ENCODE results near the gene RAB6B. TPM values are rescaled to one million over a fixed set of nuclear protein-coding genes. Genes with fewer than 3 reads are reported as not detected.

RAB6B gene
- total and polyA plus RNA-seq, 2 donors (not counting 1 experiment from before 2014, with no cell fraction given): 0.83 to 1.5 TPM

DNA sequence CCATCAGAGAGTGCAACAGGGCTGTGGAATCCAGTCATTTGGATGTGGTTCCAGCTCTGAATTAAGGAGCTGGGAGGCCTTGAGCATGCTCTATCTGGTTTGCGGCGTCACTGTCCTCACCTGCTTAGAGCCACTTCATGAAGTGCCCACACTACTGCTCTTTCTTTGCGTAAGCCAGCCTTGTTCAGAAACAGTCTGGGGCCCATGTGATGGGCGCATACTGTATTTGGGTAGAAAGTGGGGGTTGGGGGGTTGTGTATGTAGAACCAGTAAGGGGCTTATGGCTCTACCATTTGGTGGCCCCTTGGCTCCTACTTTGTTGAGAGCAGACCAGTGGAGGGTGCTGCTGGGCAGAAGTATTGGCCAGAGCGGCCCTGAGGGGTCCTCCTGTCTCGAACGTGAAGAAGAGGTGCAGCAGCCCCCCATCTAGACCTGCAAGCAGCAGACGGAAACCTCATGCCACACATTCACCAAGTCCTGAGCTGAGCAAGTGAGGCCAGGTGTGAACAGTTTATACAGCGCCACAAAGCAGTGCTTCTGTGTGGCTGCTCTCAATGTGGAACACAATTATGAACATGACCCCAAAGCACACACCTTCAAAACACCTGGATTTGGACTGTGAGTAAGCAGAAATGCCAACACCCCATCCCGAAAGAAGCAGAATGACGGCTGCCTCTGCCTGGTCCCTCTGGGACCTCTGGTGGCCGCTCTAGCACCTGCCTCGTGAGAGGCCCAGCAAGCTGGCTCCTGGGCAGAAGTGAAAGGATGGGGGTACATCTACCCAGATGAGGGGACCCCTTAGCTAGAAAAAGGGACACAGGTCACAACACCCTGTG, 63.5 kb downstream of the RAB6B start:
- TF ChIP-seq EZH2 (IDR thresholded peaks at IDR 0.05; ENCODE audit: low read length, missing control alignments): no peak
- TF ChIP-seq, protein P1, sequence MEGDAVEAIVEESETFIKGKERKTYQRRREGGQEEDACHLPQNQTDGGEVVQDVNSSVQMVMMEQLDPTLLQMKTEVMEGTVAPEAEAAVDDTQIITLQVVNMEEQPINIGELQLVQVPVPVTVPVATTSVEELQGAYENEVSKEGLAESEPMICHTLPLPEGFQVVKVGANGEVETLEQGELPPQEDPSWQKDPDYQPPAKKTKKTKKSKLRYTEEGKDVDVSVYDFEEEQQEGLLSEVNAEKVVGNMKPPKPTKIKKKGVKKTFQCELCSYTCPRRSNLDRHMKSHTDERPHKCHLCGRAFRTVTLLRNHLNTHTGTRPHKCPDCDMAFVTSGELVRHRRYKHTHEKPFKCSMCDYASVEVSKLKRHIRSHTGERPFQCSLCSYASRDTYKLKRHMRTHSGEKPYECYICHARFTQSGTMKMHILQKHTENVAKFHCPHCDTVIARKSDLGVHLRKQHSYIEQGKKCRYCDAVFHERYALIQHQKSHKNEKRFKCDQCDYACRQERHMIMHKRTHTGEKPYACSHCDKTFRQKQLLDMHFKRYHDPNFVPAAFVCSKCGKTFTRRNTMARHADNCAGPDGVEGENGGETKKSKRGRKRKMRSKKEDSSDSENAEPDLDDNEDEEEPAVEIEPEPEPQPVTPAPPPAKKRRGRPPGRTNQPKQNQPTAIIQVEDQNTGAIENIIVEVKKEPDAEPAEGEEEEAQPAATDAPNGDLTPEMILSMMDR (conservative IDR thresholded peaks at IDR 0.05 in 1 of 2, IDR thresholded peaks at IDR 0.05 in 1 of 2; ENCODE audit: low read depth in 1 of 2, low read length in 2 of 2): no peak
- H3K4me1 ChIP-seq (ENCODE audit: control insufficient read depth, extremely low read depth, insufficient read depth, low read length): no peaks in the 10 kb centered on the region
- no peaks in the 10 kb centered on the region for H4K20me1 ChIP-seq (ENCODE audit: control insufficient read depth, extremely low read depth, insufficient read depth, low read length)
- no peak overlapping the region for H2AFZ ChIP-seq (ENCODE audit: low read length)
- H3K27me3 ChIP-seq (ENCODE audit: control insufficient read depth, insufficient read depth, low read length): no peaks in the 10 kb centered on the region
- H3K4me2 ChIP-seq (ENCODE audit: extremely low read depth, insufficient read depth, low read length): no peak overlapping the region
- no peaks in the 10 kb centered on the region for H3K79me2 ChIP-seq (ENCODE audit: control insufficient read depth, insufficient read depth, low read length)
- no peaks in the 10 kb centered on the region for H3K36me3 ChIP-seq (ENCODE audit: control insufficient read depth, insufficient read depth, low read length)
- H3K4me3 ChIP-seq (replicated peaks in 1 of 4; ENCODE audit: control extremely low read depth in 1 of 4, insufficient read depth in 1 of 4, low read depth in 3 of 4, low read length in 4 of 4): no peak overlapping the region
- no peaks in the 10 kb centered on the region for H3K9me3 ChIP-seq (ENCODE audit: control insufficient read depth, insufficient read depth, low read depth, low read length)
- no peak overlapping the region for H3K27ac ChIP-seq (ENCODE audit: insufficient read depth, low read length)
- no peak for DNase-seq (ENCODE audit: low read depth in 2 of 2)
- H3K9ac ChIP-seq (ENCODE audit: insufficient read depth, low read length): no peak overlapping the region

DNA sequence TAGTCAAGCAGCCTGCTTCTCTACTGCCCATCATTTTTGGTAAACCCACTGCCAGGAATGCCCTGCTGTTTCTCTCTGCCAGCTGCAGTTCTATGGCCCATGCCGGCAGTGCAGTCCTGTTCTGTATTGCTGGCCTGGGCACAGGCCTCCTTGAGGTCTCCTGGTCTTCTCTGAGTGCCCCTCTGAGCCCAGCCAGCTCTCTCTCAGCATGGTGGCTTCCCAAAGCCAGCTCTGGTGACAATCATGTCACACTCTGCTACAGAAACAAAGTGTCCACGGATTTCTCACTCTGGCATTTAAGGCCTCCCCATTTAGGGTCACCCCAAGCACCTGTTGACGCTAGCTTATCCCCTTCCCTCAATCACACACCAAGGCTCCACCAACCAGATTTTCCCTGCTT, 65.6 kb downstream of the RAB6B start:
- Histone ChIP-seq H3K4me3 (replicated peaks in 1 of 4; ENCODE audit: control extremely low read depth in 1 of 4, insufficient read depth in 1 of 4, low read depth in 3 of 4, low read length in 4 of 4) (no peak overlapping the region), H3K9ac (ENCODE audit: insufficient read depth, low read length) (no peak overlapping the region), H2AFZ (ENCODE audit: low read length) (no peak overlapping the region), H4K20me1 (ENCODE audit: control insufficient read depth, extremely low read depth, insufficient read depth, low read length) (no peaks in the 10 kb centered on the region), H3K4me1 (ENCODE audit: control insufficient read depth, extremely low read depth, insufficient read depth, low read length) (no peaks in the 10 kb centered on the region), H3K36me3 (ENCODE audit: control insufficient read depth, insufficient read depth, low read length) (no peaks in the 10 kb centered on the region), H3K9me3 (ENCODE audit: control insufficient read depth, insufficient read depth, low read depth, low read length) (no peaks in the 10 kb centered on the region), H3K79me2 (ENCODE audit: control insufficient read depth, insufficient read depth, low read length) (no peaks in the 10 kb centered on the region), H3K27ac (ENCODE audit: insufficient read depth, low read length) (no peak overlapping the region), H3K4me2 (ENCODE audit: extremely low read depth, insufficient read depth, low read length) (no peak overlapping the region), H3K27me3 (ENCODE audit: control insufficient read depth, insufficient read depth, low read length) (no peaks in the 10 kb centered on the region)
- DNase-seq (ENCODE audit: low read depth in 2 of 2): no peak
- TF ChIP-seq, protein P1 (conservative IDR thresholded peaks at IDR 0.05 in 1 of 2, IDR thresholded peaks at IDR 0.05 in 1 of 2; ENCODE audit: low read depth in 1 of 2, low read length in 2 of 2): no peak
- no peak for TF ChIP-seq EZH2 (IDR thresholded peaks at IDR 0.05; ENCODE audit: low read length, missing control alignments)

GRCh38 chr3:133829310-133829707, 66.4 kb downstream of the RAB6B start:
- no peaks in the 10 kb centered on the region for H3K36me3 ChIP-seq (ENCODE audit: control insufficient read depth, insufficient read depth, low read length)
- no peaks in the 10 kb centered on the region for H4K20me1 ChIP-seq (ENCODE audit: control insufficient read depth, extremely low read depth, insufficient read depth, low read length)
- DNase-seq (ENCODE audit: low read depth in 2 of 2): no peak
- no peak overlapping the region for H3K9ac ChIP-seq (ENCODE audit: insufficient read depth, low read length)
- no peaks in the 10 kb centered on the region for H3K4me1 ChIP-seq (ENCODE audit: control insufficient read depth, extremely low read depth, insufficient read depth, low read length)
- no peak for TF ChIP-seq EZH2 (IDR thresholded peaks at IDR 0.05; ENCODE audit: low read length, missing control alignments)
- TF ChIP-seq, protein P1 (conservative IDR thresholded peaks at IDR 0.05 in 1 of 2, IDR thresholded peaks at IDR 0.05 in 1 of 2; ENCODE audit: low read depth in 1 of 2, low read length in 2 of 2): no peak
- no peaks in the 10 kb centered on the region for H3K79me2 ChIP-seq (ENCODE audit: control insufficient read depth, insufficient read depth, low read length)
- H3K4me3 ChIP-seq (replicated peaks in 1 of 4; ENCODE audit: control extremely low read depth in 1 of 4, insufficient read depth in 1 of 4, low read depth in 3 of 4, low read length in 4 of 4): no peak overlapping the region
- H2AFZ ChIP-seq (ENCODE audit: low read length): no peak overlapping the region
- no peak overlapping the region for H3K27ac ChIP-seq (ENCODE audit: insufficient read depth, low read length)
- no peaks in the 10 kb centered on the region for H3K9me3 ChIP-seq (ENCODE audit: control insufficient read depth, insufficient read depth, low read depth, low read length)
- H3K27me3 ChIP-seq (ENCODE audit: control insufficient read depth, insufficient read depth, low read length): no peaks in the 10 kb centered on the region
- H3K4me2 ChIP-seq (ENCODE audit: extremely low read depth, insufficient read depth, low read length): no peak overlapping the region
